ENCODE data around the gene PLAGL2.

The PLAGL2 gene

DNA sequence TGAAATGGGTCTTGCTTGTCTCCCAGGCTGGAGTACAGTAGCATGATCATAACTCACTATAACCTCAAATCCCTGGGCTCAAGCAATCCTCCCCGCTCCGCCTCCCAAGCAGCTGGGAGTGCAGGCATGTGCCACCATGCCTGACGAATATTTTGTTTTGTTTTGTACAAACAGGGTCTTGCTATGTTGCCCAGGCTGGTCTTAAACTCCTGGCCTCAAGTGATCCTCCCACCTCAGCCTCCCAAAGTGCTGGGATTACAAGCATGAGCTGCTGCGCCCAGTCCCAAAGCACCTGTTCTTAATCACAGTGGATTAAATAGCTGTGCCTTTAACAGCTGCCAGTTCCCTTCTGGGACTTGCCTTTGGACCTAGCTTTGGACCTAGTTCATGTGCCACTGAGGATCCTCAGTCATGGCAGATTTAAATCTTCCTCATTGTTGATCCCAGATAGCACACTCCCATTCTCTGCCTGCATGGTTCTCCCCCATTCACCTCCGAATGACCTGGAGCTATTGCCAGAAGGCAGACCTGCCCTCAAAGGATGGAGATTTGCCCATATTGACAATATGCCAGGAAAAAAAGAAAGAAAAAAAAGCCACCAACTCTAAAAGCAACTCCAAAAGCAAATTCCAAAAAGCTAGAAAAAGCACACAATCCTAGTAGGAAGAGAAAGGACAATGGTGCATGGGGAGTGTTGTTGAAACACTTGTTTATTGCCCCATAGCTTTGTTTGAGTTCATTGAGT is 10.8 kb upstream of the PLAGL2 start:
- H3K27ac ChIP-seq (replicated peaks) = no peak overlapping the region
- no peaks in the 10 kb centered on the region for H3K27me3 ChIP-seq (ENCODE audit: insufficient read depth, poor library complexity, severe bottlenecking)
- TF ChIP-seq, protein P1, sequence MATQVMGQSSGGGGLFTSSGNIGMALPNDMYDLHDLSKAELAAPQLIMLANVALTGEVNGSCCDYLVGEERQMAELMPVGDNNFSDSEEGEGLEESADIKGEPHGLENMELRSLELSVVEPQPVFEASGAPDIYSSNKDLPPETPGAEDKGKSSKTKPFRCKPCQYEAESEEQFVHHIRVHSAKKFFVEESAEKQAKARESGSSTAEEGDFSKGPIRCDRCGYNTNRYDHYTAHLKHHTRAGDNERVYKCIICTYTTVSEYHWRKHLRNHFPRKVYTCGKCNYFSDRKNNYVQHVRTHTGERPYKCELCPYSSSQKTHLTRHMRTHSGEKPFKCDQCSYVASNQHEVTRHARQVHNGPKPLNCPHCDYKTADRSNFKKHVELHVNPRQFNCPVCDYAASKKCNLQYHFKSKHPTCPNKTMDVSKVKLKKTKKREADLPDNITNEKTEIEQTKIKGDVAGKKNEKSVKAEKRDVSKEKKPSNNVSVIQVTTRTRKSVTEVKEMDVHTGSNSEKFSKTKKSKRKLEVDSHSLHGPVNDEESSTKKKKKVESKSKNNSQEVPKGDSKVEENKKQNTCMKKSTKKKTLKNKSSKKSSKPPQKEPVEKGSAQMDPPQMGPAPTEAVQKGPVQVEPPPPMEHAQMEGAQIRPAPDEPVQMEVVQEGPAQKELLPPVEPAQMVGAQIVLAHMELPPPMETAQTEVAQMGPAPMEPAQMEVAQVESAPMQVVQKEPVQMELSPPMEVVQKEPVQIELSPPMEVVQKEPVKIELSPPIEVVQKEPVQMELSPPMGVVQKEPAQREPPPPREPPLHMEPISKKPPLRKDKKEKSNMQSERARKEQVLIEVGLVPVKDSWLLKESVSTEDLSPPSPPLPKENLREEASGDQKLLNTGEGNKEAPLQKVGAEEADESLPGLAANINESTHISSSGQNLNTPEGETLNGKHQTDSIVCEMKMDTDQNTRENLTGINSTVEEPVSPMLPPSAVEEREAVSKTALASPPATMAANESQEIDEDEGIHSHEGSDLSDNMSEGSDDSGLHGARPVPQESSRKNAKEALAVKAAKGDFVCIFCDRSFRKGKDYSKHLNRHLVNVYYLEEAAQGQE (IDR thresholded peaks at IDR 0.05; ENCODE audit: insufficient replicate concordance, low read depth) = no peak
- no peak for DNase-seq (ENCODE audit: low read depth in 1 of 2, low spot score in 1 of 2)
- H3K4me3 ChIP-seq (replicated peaks; ENCODE audit: insufficient read depth, low read length) = no peak overlapping the region

DNA sequence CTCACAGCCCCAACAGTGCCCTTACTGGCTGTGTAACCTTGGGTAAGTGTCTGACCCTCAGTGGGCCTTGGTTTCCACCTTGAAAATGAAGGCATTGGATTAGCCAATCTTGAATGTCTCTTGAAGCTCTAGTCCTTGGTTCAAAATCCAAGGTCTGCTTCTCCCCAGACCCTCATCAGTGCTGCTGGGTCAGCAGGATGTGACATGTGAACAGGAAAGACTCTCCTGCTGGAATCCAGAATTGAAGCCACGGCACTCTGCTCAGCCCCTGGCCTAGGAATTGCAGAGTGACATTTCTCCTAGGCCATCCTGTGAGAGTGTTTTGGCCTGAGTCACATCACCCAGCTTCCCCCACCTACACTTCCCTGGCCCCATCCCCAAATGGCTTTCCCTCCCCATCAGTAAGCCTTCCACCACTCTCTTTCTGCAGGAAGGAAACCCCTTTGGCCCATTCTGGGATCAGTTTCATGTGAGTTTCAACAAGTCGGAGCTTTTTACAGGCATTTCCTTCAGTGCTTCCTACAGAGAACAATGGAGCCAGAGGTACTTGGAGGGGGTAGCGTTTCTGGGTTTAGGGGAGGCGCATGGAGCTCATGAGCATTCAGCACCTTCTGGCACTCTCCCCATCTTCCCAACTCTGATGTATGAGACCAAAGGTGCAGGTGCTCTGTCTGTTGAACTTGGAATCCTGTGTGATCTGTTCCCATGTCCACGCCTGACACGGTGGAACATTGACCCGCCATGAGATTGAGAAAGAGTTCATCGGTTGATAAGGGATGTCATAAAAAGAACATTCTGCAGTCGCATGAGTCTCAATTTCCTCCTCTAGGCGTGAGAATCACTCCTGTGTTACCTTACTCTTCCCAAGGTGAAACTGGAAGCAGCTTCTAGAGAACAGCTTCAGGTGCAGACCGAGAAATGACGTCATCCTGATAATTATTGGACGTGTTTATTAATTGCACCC is 8.9 kb upstream of the PLAGL2 start:
- Histone ChIP-seq H3K27me3 (ENCODE audit: insufficient read depth, poor library complexity, severe bottlenecking) (no peaks in the 10 kb centered on the region), H3K27ac (replicated peaks) (no peak overlapping the region), H3K4me3 (replicated peaks; ENCODE audit: insufficient read depth, low read length) (no peak overlapping the region)
- TF ChIP-seq, protein P2, sequence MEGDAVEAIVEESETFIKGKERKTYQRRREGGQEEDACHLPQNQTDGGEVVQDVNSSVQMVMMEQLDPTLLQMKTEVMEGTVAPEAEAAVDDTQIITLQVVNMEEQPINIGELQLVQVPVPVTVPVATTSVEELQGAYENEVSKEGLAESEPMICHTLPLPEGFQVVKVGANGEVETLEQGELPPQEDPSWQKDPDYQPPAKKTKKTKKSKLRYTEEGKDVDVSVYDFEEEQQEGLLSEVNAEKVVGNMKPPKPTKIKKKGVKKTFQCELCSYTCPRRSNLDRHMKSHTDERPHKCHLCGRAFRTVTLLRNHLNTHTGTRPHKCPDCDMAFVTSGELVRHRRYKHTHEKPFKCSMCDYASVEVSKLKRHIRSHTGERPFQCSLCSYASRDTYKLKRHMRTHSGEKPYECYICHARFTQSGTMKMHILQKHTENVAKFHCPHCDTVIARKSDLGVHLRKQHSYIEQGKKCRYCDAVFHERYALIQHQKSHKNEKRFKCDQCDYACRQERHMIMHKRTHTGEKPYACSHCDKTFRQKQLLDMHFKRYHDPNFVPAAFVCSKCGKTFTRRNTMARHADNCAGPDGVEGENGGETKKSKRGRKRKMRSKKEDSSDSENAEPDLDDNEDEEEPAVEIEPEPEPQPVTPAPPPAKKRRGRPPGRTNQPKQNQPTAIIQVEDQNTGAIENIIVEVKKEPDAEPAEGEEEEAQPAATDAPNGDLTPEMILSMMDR (IDR thresholded peaks at IDR 0.05; ENCODE audit: insufficient read depth, low read length) = no peak
- no peak for TF ChIP-seq SPI1 (IDR thresholded peaks at IDR 0.05; ENCODE audit: borderline replicate concordance, low read depth)
- DNase-seq (ENCODE audit: low read depth in 1 of 2, low spot score in 1 of 2) = no peak

DNA sequence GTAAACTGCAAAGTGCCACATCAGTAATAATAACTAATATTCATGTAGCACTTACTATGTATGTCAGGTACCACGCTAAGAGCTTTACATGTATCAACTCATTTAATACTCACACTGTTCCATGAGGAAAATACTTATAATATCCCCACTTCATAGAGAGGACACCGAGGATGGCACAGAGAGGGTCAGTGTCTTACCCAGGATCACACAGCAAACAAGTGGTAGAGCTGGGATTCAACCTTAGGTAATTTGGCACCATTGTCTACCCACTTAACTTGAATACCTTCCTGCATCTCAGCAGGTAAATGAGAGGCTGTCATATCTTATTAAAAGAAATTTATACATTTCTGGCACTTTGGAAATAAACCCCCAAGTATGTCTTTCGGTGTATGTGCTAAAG is 8.2 kb upstream of the PLAGL2 start:
- H3K27me3 ChIP-seq (ENCODE audit: insufficient read depth, poor library complexity, severe bottlenecking) = no peaks in the 10 kb centered on the region
- DNase-seq (ENCODE audit: low read depth in 1 of 2, low spot score in 1 of 2) = no peak
- H3K4me3 ChIP-seq (replicated peaks; ENCODE audit: insufficient read depth, low read length) = no peak overlapping the region
- no peak overlapping the region for H3K27ac ChIP-seq (replicated peaks)
- TF ChIP-seq, protein P2 (IDR thresholded peaks at IDR 0.05; ENCODE audit: insufficient read depth, low read length) = no peak
- no peak for TF ChIP-seq GABPA (IDR thresholded peaks at IDR 0.05; ENCODE audit: low read depth)

DNA sequence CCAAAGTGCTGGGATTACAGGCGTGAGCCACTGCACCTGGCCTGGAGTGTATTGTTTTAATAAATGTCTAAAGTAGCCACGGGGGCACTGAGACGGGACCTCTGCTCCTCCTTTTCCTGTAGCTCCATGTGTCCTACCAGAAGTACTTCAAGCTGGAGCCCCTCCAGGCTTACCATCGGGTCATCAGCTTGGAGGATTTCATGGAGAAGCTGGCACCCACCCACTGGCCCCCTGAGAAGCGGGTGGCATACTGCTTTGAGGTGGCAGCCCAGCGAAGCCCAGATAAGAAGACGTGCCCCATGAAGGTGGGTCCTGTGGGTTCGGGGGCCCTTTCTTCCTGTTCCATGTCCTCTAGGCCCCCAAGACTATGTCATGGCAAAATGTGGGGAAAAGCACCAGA is 7.6 kb upstream of the PLAGL2 start:
- DNase-seq (ENCODE audit: low read depth in 1 of 2, low spot score in 1 of 2) = no peak
- Histone ChIP-seq H3K27me3 (ENCODE audit: insufficient read depth, poor library complexity, severe bottlenecking) (no peaks in the 10 kb centered on the region), H3K27ac (replicated peaks) (no peak overlapping the region), H3K4me3 (replicated peaks; ENCODE audit: insufficient read depth, low read length) (no peak overlapping the region)
- TF ChIP-seq, protein P1 (IDR thresholded peaks at IDR 0.05; ENCODE audit: insufficient replicate concordance, low read depth) = no peak
- no peak for TF ChIP-seq POLR2AphosphoS5 (IDR thresholded peaks at IDR 0.05; ENCODE audit: low read depth)
- TF ChIP-seq SPI1 (IDR thresholded peaks at IDR 0.05; ENCODE audit: borderline replicate concordance, low read depth) = no peak
- no peak for TF ChIP-seq GABPA (IDR thresholded peaks at IDR 0.05; ENCODE audit: low read depth)
- TF ChIP-seq, protein P2 (IDR thresholded peaks at IDR 0.05; ENCODE audit: insufficient read depth, low read length) = no peak

All from HL-60 (cell line).